ENCODE results near the gene BAIAP2L2.
"Not testable (repeated sequence)": the region's sequence is repeated elsewhere in the genome, so short reads cannot be mapped to it uniquely, and the experiment has no call there.

- not testable (repeated sequence) for TF ChIP-seq CTCF (IDR thresholded peaks at IDR 0.05; ENCODE audit: low read depth, low read length, poor library complexity, severe bottlenecking); EZH2phosphoT487 (IDR thresholded peaks at IDR 0.05; ENCODE audit: borderline replicate concordance, low read length)
Measured at GRCh38 chr22:38079208-38079607, 31.3 kb downstream of the BAIAP2L2 start.

Data from DOHH2 (cell line).